ENCODE results near the gene DPP6.
"Not testable (repeated sequence)": the region's sequence is repeated elsewhere in the genome, so short reads cannot be mapped to it uniquely, and the experiment has no call there.

DPP6 gene

GRCh38 chr7:154934353-154934952, 882.3 kb downstream of the DPP6 start:
- DNase-seq (ENCODE audit: low read depth), result not testable (repeated sequence)

- no peak for DNase-seq (ENCODE audit: low read depth)
These were observed 885.6 kb downstream of the DPP6 start for GRCh38 chr7:154937837-154938236.

GRCh38 chr7:154942691-154943090, 890.5 kb downstream of the DPP6 start:
- DNase-seq (ENCODE audit: low read depth), result no peak
